T-helper 2 cell treated with Interferon-gamma antibody and Interleukin-4, amounts not matched to agents 5 μg/mL and 100 μg/mL, for 36 hours (primary cell): Measurements from ENCODE around the gene MAPK4.
"Not testable (repeated sequence)": the region's sequence is repeated elsewhere in the genome, so short reads cannot be mapped to it uniquely, and the experiment has no call there.

Experiments
- DNase-seq: peaks from one replicate; pipeline ENCODE4 v3.0.0; 2021; ENCODE audit warnings: low spot score
- H3K27ac Mint-ChIP-seq: one replicate; pipeline ENCODE4 v1.8.0; 2021; ENCODE audit warnings: mild to moderate bottlenecking, mixed read lengths
- H3K27me3 Mint-ChIP-seq: one replicate; pipeline ENCODE4 v1.8.0; 2021; ENCODE audit warnings: low read depth, mixed read lengths
- H3K36me3 Mint-ChIP-seq: one replicate; pipeline ENCODE4 v1.8.0; 2021; ENCODE audit warnings: low read depth, mixed read lengths
- H3K4me1 Mint-ChIP-seq: one replicate; pipeline ENCODE4 v1.8.0; 2021; ENCODE audit warnings: low read depth, mixed read lengths
- H3K4me3 Mint-ChIP-seq: one replicate; pipeline ENCODE4 v1.8.0; 2022; ENCODE audit warnings: mild to moderate bottlenecking, moderate library complexity, mixed read lengths
- H3K9me3 Mint-ChIP-seq: one replicate; pipeline ENCODE4 v1.8.0; 2021; ENCODE audit warnings: mixed read lengths

MAPK4 gene

GRCh38 chr18:50590593-50590992, 30.7 kb downstream of the MAPK4 start:
- Mint-ChIP-seq H3K36me3 (no peaks in the 10 kb centered on the region), H3K9me3 (peaks cover 2% of the 10 kb centered on the region), H3K27ac (no peak overlapping the region), H3K4me1 (no peaks in the 10 kb centered on the region), H3K27me3 (no peaks in the 10 kb centered on the region), H3K4me3 (no peak overlapping the region)
- no peak for DNase-seq

GRCh38 chr18:50594012-50594411, 34.1 kb downstream of the MAPK4 start:
- Mint-ChIP-seq H3K4me1 (no peaks in the 10 kb centered on the region), H3K36me3 (no peaks in the 10 kb centered on the region), H3K4me3 (no peak overlapping the region), H3K27ac (no peak overlapping the region), H3K9me3 (no peaks in the 10 kb centered on the region), H3K27me3 (peaks cover 3% of the 10 kb centered on the region)
- no peak for DNase-seq

DNA sequence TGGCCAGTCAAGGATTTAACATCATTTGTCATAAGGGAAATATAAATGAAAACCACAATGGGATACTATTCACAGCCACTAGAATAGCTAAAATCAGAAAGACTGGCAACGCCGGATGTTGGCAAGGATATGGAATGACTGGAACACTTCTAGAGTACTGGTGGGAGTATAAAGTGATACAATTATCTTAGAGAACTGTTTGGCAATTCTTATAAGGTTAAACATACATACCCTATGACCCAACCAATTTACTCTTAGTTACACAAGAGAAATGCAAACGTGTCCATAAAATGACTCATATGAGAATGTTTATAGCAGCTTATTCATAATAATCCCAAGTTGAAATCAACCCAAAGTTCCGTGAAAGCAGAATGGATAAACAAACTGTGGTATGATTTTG, 35.1 kb downstream of the MAPK4 start:
- H3K9me3 Mint-ChIP-seq: no peaks in the 10 kb centered on the region
- H3K27ac Mint-ChIP-seq: no peak overlapping the region
- DNase-seq: no peak
- H3K4me3 Mint-ChIP-seq: no peak overlapping the region
- no peaks in the 10 kb centered on the region for H3K4me1 Mint-ChIP-seq
- H3K27me3 Mint-ChIP-seq: peaks cover 3% of the 10 kb centered on the region
- H3K36me3 Mint-ChIP-seq: no peaks in the 10 kb centered on the region

DNA sequence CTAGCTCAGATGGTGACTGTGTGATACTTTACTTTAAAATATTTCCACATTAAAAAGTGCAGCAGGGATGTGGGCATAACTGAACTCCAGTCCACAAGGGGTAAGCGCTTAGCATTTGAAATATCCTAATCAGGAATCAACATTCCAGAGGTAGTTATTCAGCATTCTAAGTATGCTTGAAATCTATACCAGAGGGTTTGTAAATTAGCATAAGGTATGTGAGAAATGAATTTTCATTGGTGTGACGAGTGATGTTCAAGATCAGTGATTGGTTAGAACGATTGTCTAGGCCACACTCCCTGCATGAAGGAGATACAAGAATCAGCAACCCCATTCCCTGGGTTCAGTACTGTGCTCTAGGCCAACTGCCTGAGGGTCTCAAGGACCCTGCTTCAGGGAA, 42.6 kb downstream of the MAPK4 start:
- no peak overlapping the region for H3K27ac Mint-ChIP-seq
- no peaks in the 10 kb centered on the region for H3K4me1 Mint-ChIP-seq
- H3K27me3 Mint-ChIP-seq: peaks cover 2% of the 10 kb centered on the region
- H3K4me3 Mint-ChIP-seq: no peak overlapping the region
- no peaks in the 10 kb centered on the region for H3K36me3 Mint-ChIP-seq
- DNase-seq: no peak
- no peaks in the 10 kb centered on the region for H3K9me3 Mint-ChIP-seq

DNA sequence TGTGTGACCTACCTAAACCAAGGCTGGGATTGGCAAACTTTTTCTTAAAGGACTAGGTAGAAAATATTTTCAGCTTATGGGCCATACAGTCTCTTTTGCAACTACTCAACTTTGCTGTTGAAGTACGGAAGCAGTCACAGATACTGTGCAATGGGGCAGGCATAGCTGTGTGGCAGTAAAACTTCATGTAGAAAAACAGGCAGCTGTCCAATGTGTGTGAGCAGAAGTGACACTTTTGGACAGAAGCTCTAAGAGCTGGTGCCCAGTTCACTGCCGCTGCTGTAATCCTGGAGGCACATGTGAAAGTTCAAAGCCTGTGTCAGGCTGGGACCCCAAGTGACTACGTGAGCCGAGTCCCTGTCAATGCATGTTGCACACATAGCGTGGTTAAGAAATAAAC, 46.7 kb downstream of the MAPK4 start:
- Mint-ChIP-seq H3K27ac (no peak overlapping the region), H3K4me1 (no peaks in the 10 kb centered on the region), H3K36me3 (no peaks in the 10 kb centered on the region), H3K9me3 (no peaks in the 10 kb centered on the region), H3K4me3 (no peak overlapping the region), H3K27me3 (no peaks in the 10 kb centered on the region)
- no peak for DNase-seq

- no peak overlapping the region for H3K4me3 Mint-ChIP-seq
- H3K36me3 Mint-ChIP-seq: no peaks in the 10 kb centered on the region
- no peak overlapping the region for H3K27ac Mint-ChIP-seq
- DNase-seq: no peak
- no peaks in the 10 kb centered on the region for H3K27me3 Mint-ChIP-seq
- H3K9me3 Mint-ChIP-seq: no peaks in the 10 kb centered on the region
- no peaks in the 10 kb centered on the region for H3K4me1 Mint-ChIP-seq
These were observed 47.6 kb downstream of the MAPK4 start for GRCh38 chr18:50607378-50607926.

- not testable (repeated sequence) for H3K27ac Mint-ChIP-seq, DNase-seq, H3K4me1 Mint-ChIP-seq, H3K27me3 Mint-ChIP-seq, H3K4me3 Mint-ChIP-seq, H3K9me3 Mint-ChIP-seq, H3K36me3 Mint-ChIP-seq
These were observed 49.3 kb downstream of the MAPK4 start for GRCh38 chr18:50609171-50609570.

- Mint-ChIP-seq H3K36me3 (no peaks in the 10 kb centered on the region), H3K4me1 (no peaks in the 10 kb centered on the region), H3K4me3 (no peak overlapping the region), H3K27me3 (no peaks in the 10 kb centered on the region), H3K27ac (no peak overlapping the region), H3K9me3 (no peaks in the 10 kb centered on the region)
- no peak for DNase-seq
These were observed 50.5 kb downstream of the MAPK4 start for GRCh38 chr18:50610349-50610748.

DNA sequence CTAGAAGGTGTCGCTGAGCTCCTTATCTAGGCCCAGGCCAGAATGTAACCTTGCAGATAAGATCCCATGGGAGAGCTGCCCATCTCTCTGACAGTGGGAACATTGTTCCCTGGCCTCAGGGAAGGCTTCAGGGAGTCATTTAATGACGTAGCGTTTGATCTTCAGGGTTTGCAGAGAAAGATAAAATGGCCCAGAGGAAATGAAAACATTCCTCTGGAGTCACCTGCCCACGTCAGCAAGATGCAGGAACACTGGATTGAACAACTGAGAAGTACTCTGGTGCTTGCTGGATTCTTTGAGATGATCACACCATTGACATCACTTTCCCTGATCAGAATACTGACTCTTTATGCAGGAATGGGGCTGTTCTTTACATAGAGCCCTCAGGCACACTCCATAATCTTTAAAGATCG, 51.6 kb downstream of the MAPK4 start:
- Mint-ChIP-seq H3K4me1 (no peaks in the 10 kb centered on the region), H3K27me3 (no peaks in the 10 kb centered on the region), H3K4me3 (no peak overlapping the region), H3K36me3 (no peaks in the 10 kb centered on the region), H3K27ac (no peak overlapping the region), H3K9me3 (no peaks in the 10 kb centered on the region)
- DNase-seq: no peak

- Mint-ChIP-seq H3K9me3 (no peaks in the 10 kb centered on the region), H3K36me3 (no peaks in the 10 kb centered on the region), H3K27me3 (no peaks in the 10 kb centered on the region), H3K27ac (no peak overlapping the region), H3K4me1 (no peaks in the 10 kb centered on the region), H3K4me3 (no peak overlapping the region)
- no peak for DNase-seq
These were observed 55.0 kb downstream of the MAPK4 start for GRCh38 chr18:50614838-50615237.

- DNase-seq: no peak
- Mint-ChIP-seq H3K36me3 (no peaks in the 10 kb centered on the region), H3K4me3 (no peak overlapping the region), H3K27ac (no peak overlapping the region), H3K9me3 (no peaks in the 10 kb centered on the region), H3K4me1 (no peaks in the 10 kb centered on the region), H3K27me3 (no peaks in the 10 kb centered on the region)
These were observed 56.7 kb downstream of the MAPK4 start for GRCh38 chr18:50616484-50617048.

DNA sequence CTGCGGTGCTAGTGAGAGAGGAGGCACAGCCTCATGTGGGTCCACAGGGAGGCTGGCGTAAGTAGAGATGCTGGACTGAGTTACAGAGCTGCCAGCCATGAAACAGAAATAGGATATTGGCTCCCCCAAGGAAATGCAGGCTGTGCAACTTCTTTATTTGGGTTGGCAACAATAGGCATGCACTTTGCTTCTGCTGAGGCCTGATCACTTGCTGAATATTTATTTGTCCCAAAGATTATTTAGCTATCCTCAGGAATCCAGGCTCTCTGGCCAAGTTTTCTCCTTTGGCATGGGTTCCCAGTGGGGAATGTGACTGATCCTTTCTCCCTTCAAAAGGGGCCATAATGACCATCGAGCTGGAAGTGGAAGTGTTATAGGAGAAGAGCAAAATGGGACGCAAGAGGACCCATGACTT, 60.0 kb downstream of the MAPK4 start:
- Mint-ChIP-seq H3K27ac (no peak overlapping the region), H3K9me3 (no peaks in the 10 kb centered on the region), H3K36me3 (no peaks in the 10 kb centered on the region), H3K27me3 (peaks cover 2% of the 10 kb centered on the region), H3K4me1 (no peaks in the 10 kb centered on the region), H3K4me3 (no peak overlapping the region)
- no peak for DNase-seq

DNA sequence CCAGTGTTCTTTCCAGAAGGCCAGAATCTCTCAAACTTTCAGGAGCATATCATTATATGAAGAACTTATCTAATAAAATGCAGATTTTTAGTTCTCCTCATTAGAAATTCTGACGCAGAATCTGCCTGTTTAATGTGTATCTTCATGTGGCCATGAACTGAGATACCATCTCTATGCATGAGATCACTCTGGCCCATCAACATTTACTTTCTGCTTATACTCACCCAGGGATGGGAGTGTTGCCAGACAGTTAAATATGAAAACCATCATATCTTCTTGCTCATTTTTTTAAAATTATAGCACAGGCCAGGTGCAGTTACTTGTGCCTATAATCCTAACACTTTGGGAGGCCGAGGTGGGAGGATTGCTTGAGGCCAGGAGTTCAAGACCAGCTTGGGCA, 60.4 kb downstream of the MAPK4 start:
- no peaks in the 10 kb centered on the region for H3K36me3 Mint-ChIP-seq
- peaks cover 2% of the 10 kb centered on the region for H3K27me3 Mint-ChIP-seq
- H3K4me3 Mint-ChIP-seq: no peak overlapping the region
- H3K9me3 Mint-ChIP-seq: no peaks in the 10 kb centered on the region
- no peaks in the 10 kb centered on the region for H3K4me1 Mint-ChIP-seq
- DNase-seq: no peak
- H3K27ac Mint-ChIP-seq: no peak overlapping the region

DNA sequence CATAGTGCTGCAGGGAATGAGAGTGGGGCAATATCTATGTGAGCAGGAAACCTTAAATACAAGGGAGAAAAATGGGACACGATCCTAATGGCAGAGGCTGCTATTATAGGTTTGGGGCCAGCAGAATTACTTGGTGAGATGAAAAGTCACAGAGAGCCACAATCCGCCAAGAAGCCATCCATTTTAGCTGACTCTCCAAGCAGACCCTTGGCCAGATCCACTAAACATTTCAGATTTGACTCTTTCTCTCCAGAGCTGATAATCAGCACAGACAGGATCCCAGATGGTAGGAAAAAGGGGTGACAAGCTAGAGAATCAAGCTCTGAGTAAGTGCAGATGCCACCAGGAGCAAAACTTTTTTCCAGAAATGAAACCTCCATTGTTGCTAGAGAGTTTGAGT, 61.5 kb downstream of the MAPK4 start:
- Mint-ChIP-seq H3K36me3 (no peaks in the 10 kb centered on the region), H3K4me3 (no peak overlapping the region), H3K4me1 (no peaks in the 10 kb centered on the region), H3K27me3 (peaks cover 2% of the 10 kb centered on the region), H3K27ac (no peak overlapping the region), H3K9me3 (no peaks in the 10 kb centered on the region)
- no peak for DNase-seq

DNA sequence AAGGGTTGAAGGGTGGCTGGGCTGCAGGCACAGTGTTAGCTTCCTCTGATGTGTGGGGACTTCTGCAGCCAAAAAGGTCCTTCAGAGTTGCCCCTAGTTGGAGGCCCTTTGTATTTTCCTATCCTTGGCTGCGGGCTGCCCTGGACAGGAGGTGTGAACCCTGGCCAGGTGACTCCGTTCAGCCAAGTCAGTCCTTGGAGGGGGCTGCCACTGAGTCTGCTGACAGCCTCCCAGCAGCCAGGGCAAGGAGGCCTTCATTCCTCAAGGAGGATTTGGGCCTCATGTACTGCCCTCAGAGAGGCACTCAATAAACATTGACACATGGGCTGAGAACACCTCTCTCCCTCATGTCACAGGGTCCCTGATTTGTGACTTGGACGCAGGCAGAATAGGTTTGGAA, 62.4 kb downstream of the MAPK4 start:
- no peaks in the 10 kb centered on the region for H3K4me1 Mint-ChIP-seq
- no peak overlapping the region for H3K4me3 Mint-ChIP-seq
- no peak for DNase-seq
- no peak overlapping the region for H3K27ac Mint-ChIP-seq
- H3K36me3 Mint-ChIP-seq: no peaks in the 10 kb centered on the region
- H3K27me3 Mint-ChIP-seq: peaks cover 2% of the 10 kb centered on the region
- no peaks in the 10 kb centered on the region for H3K9me3 Mint-ChIP-seq
